Gastrocnemius medialis (tissue), 4 donors: ENCODE measurements around the gene XCL2. TPM values are rescaled to one million over a fixed set of nuclear protein-coding genes. Genes with fewer than 3 reads are reported as not detected.

Source experiments
- ATAC-seq, 2 donors: fragments of 150-250 bp; one replicate each; pipeline ENCODE4 v1.9.1; 2016
- DNase-seq, 2 donors: peaks; one replicate each; pipeline ENCODE4 v3.0.0-alpha.2; 2019
- H3K27ac ChIP-seq, 4 donors: fragments of 200-600 bp; sonication (generic); 1 replicate in 1 of 4; 2 replicates in 3 of 4; pipeline ENCODE4 v1.5.1; 2016 to 2018; ENCODE audit warnings: mild to moderate bottlenecking in 2 of 4, moderate library complexity in 1 of 4
- H3K27me3 ChIP-seq, 3 donors: fragments of 200-600 bp; sonication (generic) in 2 of 3; 1 replicate in 1 of 3; 2 replicates in 2 of 3; pipeline versions ENCODE4 v1.5.1 to v1.6.0; 2016 to 2019; ENCODE audit warnings: mild to moderate bottlenecking in 1 of 3, moderate library complexity in 1 of 3
- H3K36me3 ChIP-seq, 2 donors: fragments of 200-600 bp; sonication (generic) in 1 of 2; one replicate each; pipeline ENCODE4 v1.5.1; 2017 to 2018
- H3K4me1 ChIP-seq, 2 donors: fragments of 200-600 bp; sonication (generic) in 1 of 2; one replicate each; pipeline ENCODE4 v1.5.1; 2016 to 2017; ENCODE audit warnings: mild to moderate bottlenecking in 2 of 2
- H3K4me3 ChIP-seq, 4 donors: fragments of 200-600 bp; sonication (generic) in 3 of 4; 1 replicate in 1 of 4; 2 replicates in 3 of 4; pipeline ENCODE4 v1.5.1; 2016 to 2019; ENCODE audit warnings: mild to moderate bottlenecking in 2 of 4
- H3K9me3 ChIP-seq, 3 donors: fragments of 200-600 bp; sonication (generic) in 2 of 3; 1 replicate in 1 of 3; 2 replicates in 2 of 3; pipeline ENCODE4 v1.5.1; 2016 to 2019
- POLR2A ChIP-seq, 2 donors: fragments of 450-650 bp; IDR thresholded peaks; one replicate each; pipeline ENCODE4 v1.6.1; 2017; ENCODE audit warnings: antibody characterized with exemption in 2 of 2, mild to moderate bottlenecking in 2 of 2, moderate library complexity in 2 of 2
- in situ Hi-C, 4 donors: fragments of 200-750 bp; cut with MboI; loops; one replicate each; pipeline versions ENCODE4 v1.15.0 to v1.8.0; 2017; ENCODE audit warnings: low sequenced_read_pairs in 4 of 4
- intact Hi-C: fragments of 100-400 bp; cut with DNase I; formaldehyde crosslinking; loops from one replicate; pipeline ENCODE4 v1.15.1; 2023; ENCODE audit warnings: low total_unique reads
- total RNA-seq, 4 donors: library from RNA; depleted of rRNA; stranded (reverse); fragments of >200 nt; gene quantifications; one replicate each; pipeline versions ENCODE4 v1.1.0 to v1.2.3, GENCODE V29; 2016
- TF ChIP-seq, protein P1 (sequence below), 5 experiments: fragments of 450-650 bp in 3 of 5; fragments of 200-600 bp in 2 of 5; sonication (generic) in 2 of 5; IDR thresholded peaks in 4 of 5; conservative IDR thresholded peaks in 1 of 5; 1 replicate in 4 of 5; 2 replicates in 1 of 5; pipeline ENCODE4 v1.5.1; 2016 to 2019; ENCODE audit warnings: antibody characterized with exemption in 5 of 5, mild to moderate bottlenecking in 3 of 5, moderate library complexity in 3 of 5

XCL2 gene
- total RNA-seq, 4 donors from 2014 or later: 1.5 TPM; not detected in 3

DNA sequence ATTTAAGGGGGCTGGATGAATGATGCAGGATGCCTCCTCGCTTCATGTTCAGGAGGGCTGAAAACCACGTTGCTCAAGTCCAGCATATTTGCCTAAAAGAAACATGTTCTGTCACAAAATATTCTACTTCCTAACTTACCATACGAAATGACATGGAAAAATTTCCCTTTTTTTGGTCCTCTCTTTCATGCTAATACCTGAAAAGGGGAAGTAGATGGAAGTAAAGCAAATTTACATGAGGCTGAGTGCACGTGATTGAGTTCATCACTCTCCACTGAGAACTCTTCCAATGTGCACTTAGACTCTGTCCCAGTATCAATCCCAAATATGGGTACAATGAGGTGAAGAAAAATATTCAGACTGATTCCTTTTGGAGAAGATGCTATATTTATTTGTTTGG is 23.0 kb downstream of the XCL2 start:
- Histone ChIP-seq H3K4me1 (no peaks in the 10 kb centered on the region), H3K27ac (no peak overlapping the region)
- ATAC-seq: no peak

DNA sequence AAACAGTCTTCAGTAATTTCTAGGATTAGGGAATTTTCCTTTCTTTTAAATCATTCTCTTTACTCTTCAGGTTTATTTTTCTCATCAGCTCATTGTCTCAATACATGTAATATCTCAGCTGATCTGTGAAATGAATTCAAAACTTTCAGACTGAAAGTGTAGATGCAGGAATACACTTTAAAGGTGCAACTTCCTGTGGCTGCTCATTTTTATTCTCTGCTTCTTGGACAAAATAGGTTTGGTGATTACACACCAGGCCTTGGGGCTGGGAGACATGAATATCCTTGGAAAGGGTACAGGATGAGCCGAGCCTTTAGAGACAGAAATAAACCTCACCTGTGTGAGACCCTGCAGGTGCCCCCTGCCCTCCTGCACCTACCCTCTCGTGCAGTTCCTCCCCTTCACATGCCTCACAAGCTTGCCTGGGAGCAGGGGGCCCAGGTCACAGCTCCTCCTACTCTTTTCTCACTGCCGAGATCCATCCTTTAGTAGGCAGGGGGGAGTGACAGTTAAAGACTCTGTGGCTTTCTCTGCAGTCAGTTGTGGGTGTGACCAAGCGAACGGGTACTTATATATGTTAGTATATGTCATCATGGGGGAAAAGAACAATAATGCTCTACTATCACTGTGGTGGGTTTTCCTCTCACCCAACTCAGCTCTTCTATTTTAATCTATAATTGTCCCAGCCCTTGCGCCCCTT is 23.6 kb downstream of the XCL2 start:
- Histone ChIP-seq H3K36me3 (no peaks in the 10 kb centered on the region), H3K27ac (no peak overlapping the region), H3K4me3 (no peak overlapping the region), H3K4me1 (no peaks in the 10 kb centered on the region), H3K27me3 (no peaks in the 10 kb centered on the region), H3K9me3 (no peaks in the 10 kb centered on the region)
- intact Hi-C loops (no loop called here), in situ Hi-C loops (no loop called here)
- DNase-seq: no peak
- no peak for TF ChIP-seq POLR2A (IDR thresholded peaks at IDR 0.05)
- TF ChIP-seq, protein P1, sequence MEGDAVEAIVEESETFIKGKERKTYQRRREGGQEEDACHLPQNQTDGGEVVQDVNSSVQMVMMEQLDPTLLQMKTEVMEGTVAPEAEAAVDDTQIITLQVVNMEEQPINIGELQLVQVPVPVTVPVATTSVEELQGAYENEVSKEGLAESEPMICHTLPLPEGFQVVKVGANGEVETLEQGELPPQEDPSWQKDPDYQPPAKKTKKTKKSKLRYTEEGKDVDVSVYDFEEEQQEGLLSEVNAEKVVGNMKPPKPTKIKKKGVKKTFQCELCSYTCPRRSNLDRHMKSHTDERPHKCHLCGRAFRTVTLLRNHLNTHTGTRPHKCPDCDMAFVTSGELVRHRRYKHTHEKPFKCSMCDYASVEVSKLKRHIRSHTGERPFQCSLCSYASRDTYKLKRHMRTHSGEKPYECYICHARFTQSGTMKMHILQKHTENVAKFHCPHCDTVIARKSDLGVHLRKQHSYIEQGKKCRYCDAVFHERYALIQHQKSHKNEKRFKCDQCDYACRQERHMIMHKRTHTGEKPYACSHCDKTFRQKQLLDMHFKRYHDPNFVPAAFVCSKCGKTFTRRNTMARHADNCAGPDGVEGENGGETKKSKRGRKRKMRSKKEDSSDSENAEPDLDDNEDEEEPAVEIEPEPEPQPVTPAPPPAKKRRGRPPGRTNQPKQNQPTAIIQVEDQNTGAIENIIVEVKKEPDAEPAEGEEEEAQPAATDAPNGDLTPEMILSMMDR (IDR thresholded peaks at IDR 0.05 in 4 of 5, conservative IDR thresholded peaks at IDR 0.05 in 1 of 5): no peak
- ATAC-seq: no peak

More for the DNA sequence above, 23.0 kb downstream of the XCL2 start:
- no peaks in the 10 kb centered on the region for H3K36me3 ChIP-seq
- H3K27me3 ChIP-seq: no peaks in the 10 kb centered on the region
- no peaks in the 10 kb centered on the region for H3K9me3 ChIP-seq
- intact Hi-C loops: no loop called here
- no peak overlapping the region for H3K4me3 ChIP-seq
- no peak for TF ChIP-seq POLR2A (IDR thresholded peaks at IDR 0.05)
- TF ChIP-seq, protein P1 (IDR thresholded peaks at IDR 0.05 in 4 of 5, conservative IDR thresholded peaks at IDR 0.05 in 1 of 5): no peak
- no peak for DNase-seq
- in situ Hi-C loops: no loop called here

DNA sequence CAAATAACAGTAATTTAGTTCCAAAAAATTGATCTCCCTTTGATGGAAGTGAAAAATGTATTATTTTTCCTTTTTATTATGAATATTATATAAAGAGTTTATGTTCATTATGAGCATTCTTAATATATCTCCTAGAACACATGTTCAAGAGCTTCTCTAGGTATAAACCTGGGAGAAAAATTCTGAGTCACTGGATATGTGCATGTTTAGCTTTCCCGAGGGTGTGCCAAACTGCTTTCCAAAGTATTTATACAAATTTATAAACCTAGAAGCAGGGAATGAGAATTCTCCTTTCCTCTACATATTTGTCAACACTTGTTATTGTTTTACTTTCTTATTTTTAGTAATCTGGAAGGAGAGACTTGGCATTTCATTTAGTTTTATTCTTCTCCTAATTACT is 25.0 kb downstream of the XCL2 start:
- ATAC-seq: no peak
- no peak overlapping the region for H3K27ac ChIP-seq

DNA sequence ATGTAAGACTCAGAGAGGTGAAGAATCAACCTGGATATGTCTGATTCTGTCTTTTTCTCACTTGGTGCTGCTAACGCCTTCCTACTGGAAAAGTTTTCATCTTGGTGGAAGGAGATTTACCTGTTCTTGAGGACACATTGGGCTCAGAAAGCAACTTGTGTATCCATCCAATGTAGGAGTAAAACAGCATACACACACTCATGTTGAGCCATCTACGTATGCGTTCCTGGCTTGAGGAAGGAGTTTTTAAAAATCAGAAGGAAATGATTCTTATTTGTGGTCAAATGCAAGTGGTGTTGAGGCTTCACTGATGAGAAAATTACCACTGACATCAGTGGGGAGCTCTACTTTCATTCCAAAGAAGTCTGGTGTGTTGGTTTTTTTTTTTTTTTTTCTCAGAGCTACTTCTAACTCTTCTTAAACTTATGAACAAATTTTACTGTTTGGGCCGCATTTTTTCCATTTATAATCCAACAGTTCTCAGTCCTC is 25.6 kb downstream of the XCL2 start:
- DNase-seq: no peak
- no peak for ATAC-seq
- H3K27ac ChIP-seq: no peak overlapping the region
- no peak for TF ChIP-seq POLR2A (IDR thresholded peaks at IDR 0.05)
- TF ChIP-seq, protein P1 (IDR thresholded peaks at IDR 0.05 in 4 of 5, conservative IDR thresholded peaks at IDR 0.05 in 1 of 5): no peak
- no peaks in the 10 kb centered on the region for H3K4me1 ChIP-seq
- H3K27me3 ChIP-seq: no peaks in the 10 kb centered on the region
- intact Hi-C loops: no loop called here
- H3K9me3 ChIP-seq: no peaks in the 10 kb centered on the region
- H3K36me3 ChIP-seq: no peaks in the 10 kb centered on the region
- no peak overlapping the region for H3K4me3 ChIP-seq
- in situ Hi-C loops: no loop called here

More for the DNA sequence above, 25.0 kb downstream of the XCL2 start:
- Histone ChIP-seq H3K27me3 (no peaks in the 10 kb centered on the region), H3K9me3 (no peaks in the 10 kb centered on the region), H3K36me3 (no peaks in the 10 kb centered on the region), H3K4me3 (no peak overlapping the region), H3K4me1 (no peaks in the 10 kb centered on the region)
- no peak for TF ChIP-seq POLR2A (IDR thresholded peaks at IDR 0.05)
- TF ChIP-seq, protein P1 (IDR thresholded peaks at IDR 0.05 in 4 of 5, conservative IDR thresholded peaks at IDR 0.05 in 1 of 5): no peak
- intact Hi-C loops: no loop called here
- no peak for DNase-seq
- in situ Hi-C loops: no loop called here
